Measurements from ENCODE around the gene TMEM184C. TPM values are rescaled to one million over a fixed set of nuclear protein-coding genes. Genes with fewer than 3 reads are reported as not detected.
A peak's percentile ranks its signal among the peaks of the same experiment; 100 is the strongest.

The TMEM184C gene
- total RNA-seq, 1 experiment from 2014 or later, result 23.3 TPM

DNA sequence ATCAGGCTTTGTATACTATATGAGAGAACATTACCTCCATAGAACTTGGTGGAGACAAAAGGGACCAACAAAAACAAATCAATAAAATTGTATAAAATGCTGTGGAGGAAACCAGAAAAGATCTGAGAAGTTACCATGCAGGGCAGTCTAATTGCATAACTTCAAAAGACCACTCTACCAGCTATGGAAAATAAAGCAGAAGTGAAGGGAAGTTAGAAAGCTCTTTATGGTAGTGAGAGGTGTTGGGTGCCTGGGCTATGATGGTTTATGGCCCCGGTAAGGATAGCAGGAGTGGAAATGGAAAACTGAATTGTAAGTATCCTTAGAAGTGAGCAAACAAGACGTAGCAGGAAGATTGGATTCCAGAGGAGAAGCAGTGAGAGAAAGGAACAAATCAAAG is 3.1 kb downstream of the TMEM184C start:
- H3K4me1 Mint-ChIP-seq (ENCODE audit: low read depth, unreplicated experiment), result peaks cover 20% of the 10 kb centered on the region
- TF ChIP-seq, protein P1, sequence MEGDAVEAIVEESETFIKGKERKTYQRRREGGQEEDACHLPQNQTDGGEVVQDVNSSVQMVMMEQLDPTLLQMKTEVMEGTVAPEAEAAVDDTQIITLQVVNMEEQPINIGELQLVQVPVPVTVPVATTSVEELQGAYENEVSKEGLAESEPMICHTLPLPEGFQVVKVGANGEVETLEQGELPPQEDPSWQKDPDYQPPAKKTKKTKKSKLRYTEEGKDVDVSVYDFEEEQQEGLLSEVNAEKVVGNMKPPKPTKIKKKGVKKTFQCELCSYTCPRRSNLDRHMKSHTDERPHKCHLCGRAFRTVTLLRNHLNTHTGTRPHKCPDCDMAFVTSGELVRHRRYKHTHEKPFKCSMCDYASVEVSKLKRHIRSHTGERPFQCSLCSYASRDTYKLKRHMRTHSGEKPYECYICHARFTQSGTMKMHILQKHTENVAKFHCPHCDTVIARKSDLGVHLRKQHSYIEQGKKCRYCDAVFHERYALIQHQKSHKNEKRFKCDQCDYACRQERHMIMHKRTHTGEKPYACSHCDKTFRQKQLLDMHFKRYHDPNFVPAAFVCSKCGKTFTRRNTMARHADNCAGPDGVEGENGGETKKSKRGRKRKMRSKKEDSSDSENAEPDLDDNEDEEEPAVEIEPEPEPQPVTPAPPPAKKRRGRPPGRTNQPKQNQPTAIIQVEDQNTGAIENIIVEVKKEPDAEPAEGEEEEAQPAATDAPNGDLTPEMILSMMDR (IDR thresholded peaks at IDR 0.05; ENCODE audit: unreplicated experiment), result no peak
- no peaks in the 10 kb centered on the region for H3K27me3 Mint-ChIP-seq (ENCODE audit: unreplicated experiment)
- peaks cover 22% of the 10 kb centered on the region for H3K36me3 Mint-ChIP-seq (ENCODE audit: insufficient read depth, unreplicated experiment)
- H3K9me3 Mint-ChIP-seq (ENCODE audit: low read depth, unreplicated experiment), result no peaks in the 10 kb centered on the region
- peak overlapping the region; percentile 5 for H3K4me3 Mint-ChIP-seq (ENCODE audit: low read depth, unreplicated experiment)
- CTCF ChIA-PET, result no interaction called here
- H3K27ac Mint-ChIP-seq (ENCODE audit: unreplicated experiment), result no peak overlapping the region
- intact Hi-C loops (cut with micrococcal nuclease; ENCODE audit: unreplicated experiment), result no loop called here
- DNase-seq, result no peak
- no TSS peak for BruUV-seq (replicated peaks)

DNA sequence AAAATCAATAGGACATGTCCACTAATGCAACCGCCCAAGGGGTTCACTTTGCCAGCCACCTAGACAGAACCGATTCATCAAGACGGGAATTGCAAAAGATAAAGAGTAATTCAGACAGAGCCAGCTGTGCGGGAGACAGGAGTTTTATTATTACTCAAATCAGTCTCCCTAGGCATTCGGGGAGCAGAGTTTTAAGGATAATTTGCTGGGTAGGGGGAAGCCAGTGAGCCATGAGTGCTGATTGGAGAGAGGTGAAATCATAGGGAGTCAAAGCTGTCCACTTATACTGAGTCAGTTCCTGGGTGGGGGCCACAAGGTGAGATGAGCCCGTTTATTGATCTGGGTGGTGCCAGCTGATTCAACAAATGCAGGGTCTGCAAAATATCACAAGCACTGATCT is 8.5 kb downstream of the TMEM184C start:
- Mint-ChIP-seq H3K4me1 (ENCODE audit: low read depth, unreplicated experiment) (peaks cover 16% of the 10 kb centered on the region), H3K4me3 (ENCODE audit: low read depth, unreplicated experiment) (no peak overlapping the region), H3K27me3 (ENCODE audit: unreplicated experiment) (no peaks in the 10 kb centered on the region), H3K9me3 (ENCODE audit: low read depth, unreplicated experiment) (no peaks in the 10 kb centered on the region), H3K36me3 (ENCODE audit: insufficient read depth, unreplicated experiment) (peaks cover 15% of the 10 kb centered on the region), H3K27ac (ENCODE audit: unreplicated experiment) (no peak overlapping the region)
- no TSS peak for BruUV-seq (replicated peaks)
- TF ChIP-seq, protein P1 (IDR thresholded peaks at IDR 0.05; ENCODE audit: unreplicated experiment), result no peak
- intact Hi-C loops (cut with micrococcal nuclease; ENCODE audit: unreplicated experiment), result no loop called here
- DNase-seq, result no peak
- CTCF ChIA-PET, result no interaction called here

DNA sequence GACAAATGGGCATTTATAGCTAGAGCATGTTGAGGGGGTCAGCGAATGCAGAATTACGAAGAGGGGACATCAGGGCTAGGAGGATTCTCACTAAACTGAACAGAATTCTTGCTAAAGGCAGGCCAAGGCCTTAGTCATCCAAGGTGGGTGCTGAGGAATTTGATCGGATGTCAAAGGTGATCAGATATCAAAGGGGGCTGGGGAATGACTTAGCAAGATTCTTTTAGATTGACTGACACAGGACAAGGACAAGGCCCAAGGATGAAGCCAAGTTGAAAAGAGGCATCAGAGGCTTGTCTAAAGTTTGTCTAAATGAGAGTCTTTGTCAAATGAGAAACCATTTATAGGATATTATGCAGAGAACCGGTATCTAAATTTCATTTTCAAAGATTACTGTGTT is 9.7 kb downstream of the TMEM184C start:
- H3K36me3 Mint-ChIP-seq (ENCODE audit: insufficient read depth, unreplicated experiment), result peaks cover 13% of the 10 kb centered on the region
- no peak overlapping the region for H3K4me3 Mint-ChIP-seq (ENCODE audit: low read depth, unreplicated experiment)
- TF ChIP-seq, protein P1 (IDR thresholded peaks at IDR 0.05; ENCODE audit: unreplicated experiment), result no peak
- H3K4me1 Mint-ChIP-seq (ENCODE audit: low read depth, unreplicated experiment), result peaks cover 8% of the 10 kb centered on the region
- no peaks in the 10 kb centered on the region for H3K27me3 Mint-ChIP-seq (ENCODE audit: unreplicated experiment)
- no peaks in the 10 kb centered on the region for H3K9me3 Mint-ChIP-seq (ENCODE audit: low read depth, unreplicated experiment)
- DNase-seq, result no peak
- intact Hi-C loops (cut with micrococcal nuclease; ENCODE audit: unreplicated experiment), result no loop called here
- H3K27ac Mint-ChIP-seq (ENCODE audit: unreplicated experiment), result no peak overlapping the region
- CTCF ChIA-PET, result no interaction called here
- BruUV-seq (replicated peaks), result no TSS peak

DNA sequence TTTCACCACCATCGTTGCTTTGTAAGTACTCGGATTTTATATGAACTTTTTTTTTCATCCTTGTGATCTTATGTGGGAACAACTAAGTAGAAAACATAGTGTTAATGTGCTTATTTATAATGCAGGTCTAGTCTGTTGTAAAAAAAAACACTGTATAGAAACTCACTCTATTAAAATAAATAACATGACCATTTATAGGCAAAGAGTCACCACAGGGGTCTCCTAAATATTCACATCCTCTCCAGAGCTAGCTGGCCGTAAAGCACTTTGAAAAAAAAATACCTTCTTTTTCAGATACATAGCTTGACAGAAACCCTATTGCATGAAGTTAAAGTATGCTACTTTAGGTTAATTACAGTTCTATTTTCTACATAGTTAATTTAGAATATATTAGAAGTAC is 11.2 kb downstream of the TMEM184C start:
- no peaks in the 10 kb centered on the region for H3K9me3 Mint-ChIP-seq (ENCODE audit: low read depth, unreplicated experiment)
- CTCF ChIA-PET, result no interaction called here
- no peak overlapping the region for H3K27ac Mint-ChIP-seq (ENCODE audit: unreplicated experiment)
- no peak for DNase-seq
- peaks cover 8% of the 10 kb centered on the region for H3K4me1 Mint-ChIP-seq (ENCODE audit: low read depth, unreplicated experiment)
- peaks cover 15% of the 10 kb centered on the region for H3K36me3 Mint-ChIP-seq (ENCODE audit: insufficient read depth, unreplicated experiment)
- no TSS peak for BruUV-seq (replicated peaks)
- H3K27me3 Mint-ChIP-seq (ENCODE audit: unreplicated experiment), result no peaks in the 10 kb centered on the region
- TF ChIP-seq, protein P1 (IDR thresholded peaks at IDR 0.05; ENCODE audit: unreplicated experiment), result no peak
- intact Hi-C loops (cut with micrococcal nuclease; ENCODE audit: unreplicated experiment), result no loop called here
- no peak overlapping the region for H3K4me3 Mint-ChIP-seq (ENCODE audit: low read depth, unreplicated experiment)

All from Calu3 (cell line).